ENCODE results near the gene SERPIND1. TPM values are rescaled to one million over a fixed set of nuclear protein-coding genes. Genes with fewer than 3 reads are reported as not detected.

Gene SERPIND1
- polyA plus RNA-seq, 1 donor from 2014 or later = not detected

- no peak overlapping the region for H3K27ac ChIP-seq (ENCODE audit: low read length)
- H3K4me2 ChIP-seq (ENCODE audit: low read length) = no peak overlapping the region
- H2AFZ ChIP-seq (ENCODE audit: low read depth, low read length) = no peak overlapping the region
- H4K20me1 ChIP-seq (ENCODE audit: insufficient read depth) = no peaks in the 10 kb centered on the region
- no peaks in the 10 kb centered on the region for H3K36me3 ChIP-seq (ENCODE audit: insufficient read depth, low read length)
- H3K9me3 ChIP-seq (ENCODE audit: low read length) = no peaks in the 10 kb centered on the region
- TF ChIP-seq SMC3 (conservative IDR thresholded peaks at IDR 0.05; ENCODE audit: poor library complexity) (no peak), CTCF (IDR thresholded peaks at IDR 0.05; ENCODE audit: poor library complexity, severe bottlenecking) (no peak)
- H3K9ac ChIP-seq (ENCODE audit: low read length) = no peak overlapping the region
- no peaks in the 10 kb centered on the region for H3K27me3 ChIP-seq (ENCODE audit: insufficient read depth, low read depth, low read length)
- H3F3A ChIP-seq (ENCODE audit: insufficient read depth, low read length, poor library complexity, severe bottlenecking) = no peaks in the 10 kb centered on the region
- no peak overlapping the region for H3K4me3 ChIP-seq (ENCODE audit: low read length)
- no peaks in the 10 kb centered on the region for H3K79me2 ChIP-seq (replicated peaks; ENCODE audit: insufficient read depth, low read length)
- H3K9me2 ChIP-seq (ENCODE audit: insufficient read depth, low read length) = no peaks in the 10 kb centered on the region
Observed at GRCh38 chr22:20787746-20788626, 14.1 kb downstream of the SERPIND1 start.

DNA sequence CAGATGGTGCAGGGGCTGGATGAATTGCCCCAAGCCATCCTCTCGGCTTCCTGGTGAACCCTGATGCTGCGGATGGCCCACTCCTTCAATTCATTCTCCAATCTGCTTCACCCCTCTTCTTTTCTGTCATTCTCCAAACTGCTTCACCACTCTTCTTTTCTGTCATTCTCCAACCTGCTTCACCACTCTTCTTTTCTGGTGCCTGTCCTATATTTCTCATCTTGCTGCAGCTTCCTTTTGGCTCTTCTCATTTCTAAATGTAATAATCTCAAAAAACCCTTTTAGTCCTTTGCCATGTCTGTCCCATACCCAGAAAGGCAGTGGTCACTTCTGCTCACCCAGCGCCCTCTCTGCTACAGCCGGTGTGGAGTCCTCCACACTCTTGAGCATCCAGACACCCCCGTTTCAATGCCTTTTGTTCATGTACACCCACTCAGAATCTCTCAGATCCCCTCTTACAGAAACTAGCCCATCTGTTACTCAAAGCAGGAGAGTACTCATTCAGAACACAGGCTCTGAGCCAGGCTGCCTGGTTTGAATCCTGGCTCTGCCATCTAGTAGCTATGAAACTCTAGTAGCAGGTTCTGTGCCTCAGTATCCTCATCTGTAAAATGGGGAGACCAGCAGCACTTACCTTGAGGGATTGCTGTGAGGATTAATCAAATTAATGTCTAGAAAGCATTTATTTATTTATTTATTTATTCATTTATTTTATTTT, 14.9 kb downstream of the SERPIND1 start:
- no peaks in the 10 kb centered on the region for H3K9me2 ChIP-seq (ENCODE audit: insufficient read depth, low read length)
- H3K36me3 ChIP-seq (ENCODE audit: insufficient read depth, low read length) = no peaks in the 10 kb centered on the region
- H3K27ac ChIP-seq (ENCODE audit: low read length) = no peak overlapping the region
- H3K4me3 ChIP-seq (ENCODE audit: low read length) = no peak overlapping the region
- H4K20me1 ChIP-seq (ENCODE audit: insufficient read depth) = no peaks in the 10 kb centered on the region
- no peaks in the 10 kb centered on the region for H3K27me3 ChIP-seq (ENCODE audit: insufficient read depth, low read depth, low read length)
- no peaks in the 10 kb centered on the region for H3F3A ChIP-seq (ENCODE audit: insufficient read depth, low read length, poor library complexity, severe bottlenecking)
- H3K4me2 ChIP-seq (ENCODE audit: low read length) = no peak overlapping the region
- no peaks in the 10 kb centered on the region for H3K9me3 ChIP-seq (ENCODE audit: low read length)
- no peaks in the 10 kb centered on the region for H3K79me2 ChIP-seq (replicated peaks; ENCODE audit: insufficient read depth, low read length)
- H3K9ac ChIP-seq (ENCODE audit: low read length) = no peak overlapping the region
- TF ChIP-seq EP300 (conservative IDR thresholded peaks at IDR 0.05; ENCODE audit: poor library complexity, severe bottlenecking) = no peak
- TF ChIP-seq EZH2 (IDR thresholded peaks at IDR 0.05; ENCODE audit: borderline replicate concordance, insufficient read depth, low read length, poor library complexity, severe bottlenecking) = no peak
- TF ChIP-seq POLR2AphosphoS5 (IDR thresholded peaks at IDR 0.05) = no peak
- TF ChIP-seq MXI1 (conservative IDR thresholded peaks at IDR 0.05; ENCODE audit: poor library complexity, severe bottlenecking) = no peak
- no peak for TF ChIP-seq SMC3 (conservative IDR thresholded peaks at IDR 0.05; ENCODE audit: poor library complexity)
- TF ChIP-seq RAD21 (conservative IDR thresholded peaks at IDR 0.05) = no peak
- TF ChIP-seq REST (IDR thresholded peaks at IDR 0.05; ENCODE audit: borderline replicate concordance) = no peak
- no peak for TF ChIP-seq CTCF (IDR thresholded peaks at IDR 0.05; ENCODE audit: poor library complexity, severe bottlenecking)
- H2AFZ ChIP-seq (ENCODE audit: low read depth, low read length) = no peak overlapping the region
